ENCODE data around the gene EFS. TPM values are rescaled to one million over a fixed set of nuclear protein-coding genes. Genes with fewer than 3 reads are reported as not detected.
"Not testable (repeated sequence)": the region's sequence is repeated elsewhere in the genome, so short reads cannot be mapped to it uniquely, and the experiment has no call there.

The EFS gene
- total RNA-seq, 2 experiments from 2014 or later: not detected

DNA sequence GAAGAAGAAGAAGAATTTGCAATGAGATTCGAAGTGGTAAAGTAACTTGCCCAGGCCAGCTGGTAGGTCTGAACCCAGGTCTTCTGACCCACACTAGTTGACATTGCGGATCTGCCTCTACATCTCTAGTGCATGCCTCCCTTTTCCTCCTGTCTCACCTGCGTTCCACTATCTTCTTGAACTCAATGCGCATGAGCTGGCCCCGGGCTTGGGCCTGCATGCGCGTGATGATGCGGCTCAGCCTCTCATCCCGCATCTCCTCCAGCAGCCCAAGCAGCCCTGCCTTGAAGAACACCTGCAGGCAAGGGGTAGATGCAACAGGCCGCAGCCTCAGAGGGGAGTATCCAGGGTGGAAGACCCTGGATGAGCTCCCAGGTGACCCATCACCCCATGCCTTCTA lies 31.2 kb upstream of the EFS start:
- no peaks in the 10 kb centered on the region for H3K4me1 ChIP-seq (ENCODE audit: insufficient read depth, low read length, poor library complexity, severe bottlenecking)
- no peak overlapping the region for H2AFZ ChIP-seq (ENCODE audit: low read length)
- ChIA-PET POLR2A (no interaction called here), CTCF (ENCODE audit: unreplicated experiment) (no interaction called here)
- H3K9me2 ChIP-seq (ENCODE audit: insufficient read depth, low read length): no peaks in the 10 kb centered on the region
- no TSS peak for BruUV-seq (replicated peaks)
- no peak overlapping the region for H3K4me3 ChIP-seq (ENCODE audit: low read depth, low read length, poor library complexity, severe bottlenecking)
- no peaks in the 10 kb centered on the region for H3K79me2 ChIP-seq (ENCODE audit: insufficient read depth, low read depth, low read length)
- H4K20me1 ChIP-seq (ENCODE audit: insufficient read depth, low read length): no peaks in the 10 kb centered on the region
- no peak for DNase-seq (ENCODE audit: low spot score)
- no peak overlapping the region for H3K27ac ChIP-seq (ENCODE audit: low read depth, low read length, poor library complexity, severe bottlenecking)
- TF ChIP-seq, protein P1, sequence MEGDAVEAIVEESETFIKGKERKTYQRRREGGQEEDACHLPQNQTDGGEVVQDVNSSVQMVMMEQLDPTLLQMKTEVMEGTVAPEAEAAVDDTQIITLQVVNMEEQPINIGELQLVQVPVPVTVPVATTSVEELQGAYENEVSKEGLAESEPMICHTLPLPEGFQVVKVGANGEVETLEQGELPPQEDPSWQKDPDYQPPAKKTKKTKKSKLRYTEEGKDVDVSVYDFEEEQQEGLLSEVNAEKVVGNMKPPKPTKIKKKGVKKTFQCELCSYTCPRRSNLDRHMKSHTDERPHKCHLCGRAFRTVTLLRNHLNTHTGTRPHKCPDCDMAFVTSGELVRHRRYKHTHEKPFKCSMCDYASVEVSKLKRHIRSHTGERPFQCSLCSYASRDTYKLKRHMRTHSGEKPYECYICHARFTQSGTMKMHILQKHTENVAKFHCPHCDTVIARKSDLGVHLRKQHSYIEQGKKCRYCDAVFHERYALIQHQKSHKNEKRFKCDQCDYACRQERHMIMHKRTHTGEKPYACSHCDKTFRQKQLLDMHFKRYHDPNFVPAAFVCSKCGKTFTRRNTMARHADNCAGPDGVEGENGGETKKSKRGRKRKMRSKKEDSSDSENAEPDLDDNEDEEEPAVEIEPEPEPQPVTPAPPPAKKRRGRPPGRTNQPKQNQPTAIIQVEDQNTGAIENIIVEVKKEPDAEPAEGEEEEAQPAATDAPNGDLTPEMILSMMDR (conservative IDR thresholded peaks at IDR 0.05; ENCODE audit: low read length): no peak
- TF ChIP-seq EZH2phosphoT487 (IDR thresholded peaks at IDR 0.05; ENCODE audit: borderline replicate concordance, low read depth, low read length): no peak
- H3K9me3 ChIP-seq (ENCODE audit: low read length): no peaks in the 10 kb centered on the region
- intact Hi-C loops (cut with micrococcal nuclease; ENCODE audit: unreplicated experiment): no loop called here
- H3K4me2 ChIP-seq (ENCODE audit: low read length): no peak overlapping the region
- H3K36me3 ChIP-seq (ENCODE audit: insufficient read depth, low read length): no peaks in the 10 kb centered on the region

DNA sequence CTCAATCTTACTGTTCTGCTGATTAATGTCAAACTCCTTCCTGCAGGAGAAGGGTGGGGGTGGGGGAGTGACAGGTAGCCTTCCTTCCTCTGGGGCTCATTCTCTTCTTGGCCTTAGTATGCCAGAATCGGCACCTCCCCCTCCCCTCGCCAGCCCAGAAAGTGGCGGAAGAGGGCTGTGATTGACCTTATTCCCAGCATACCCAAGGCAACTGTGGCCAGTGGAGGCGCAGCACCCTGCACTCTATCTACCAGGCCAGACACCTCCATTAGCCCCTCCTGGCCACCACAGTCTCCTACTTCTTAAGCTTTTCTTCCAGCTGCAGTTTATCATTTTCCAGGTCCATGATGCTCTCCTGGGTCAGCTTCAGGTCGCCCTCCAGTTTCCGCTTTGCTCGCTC lies 27.6 kb upstream of the EFS start:
- H4K20me1 ChIP-seq (ENCODE audit: insufficient read depth, low read length): no peaks in the 10 kb centered on the region
- H2AFZ ChIP-seq (ENCODE audit: low read length): no peak overlapping the region
- ChIA-PET POLR2A (no interaction called here), CTCF (ENCODE audit: unreplicated experiment) (no interaction called here)
- H3K9me2 ChIP-seq (ENCODE audit: insufficient read depth, low read length): no peaks in the 10 kb centered on the region
- no peak for TF ChIP-seq EZH2phosphoT487 (IDR thresholded peaks at IDR 0.05; ENCODE audit: borderline replicate concordance, low read depth, low read length)
- TF ChIP-seq, protein P1 (conservative IDR thresholded peaks at IDR 0.05; ENCODE audit: low read length): no peak
- no TSS peak for BruUV-seq (replicated peaks)
- no peak overlapping the region for H3K27ac ChIP-seq (ENCODE audit: low read depth, low read length, poor library complexity, severe bottlenecking)
- no peak overlapping the region for H3K4me2 ChIP-seq (ENCODE audit: low read length)
- no peak for DNase-seq (ENCODE audit: low spot score)
- H3K4me3 ChIP-seq (ENCODE audit: low read depth, low read length, poor library complexity, severe bottlenecking): no peak overlapping the region
- no peaks in the 10 kb centered on the region for H3K79me2 ChIP-seq (ENCODE audit: insufficient read depth, low read depth, low read length)
- H3K36me3 ChIP-seq (ENCODE audit: insufficient read depth, low read length): no peaks in the 10 kb centered on the region
- H3K9me3 ChIP-seq (ENCODE audit: low read length): no peaks in the 10 kb centered on the region
- intact Hi-C loops (cut with micrococcal nuclease; ENCODE audit: unreplicated experiment): no loop called here
- H3K4me1 ChIP-seq (ENCODE audit: insufficient read depth, low read length, poor library complexity, severe bottlenecking): no peaks in the 10 kb centered on the region

DNA sequence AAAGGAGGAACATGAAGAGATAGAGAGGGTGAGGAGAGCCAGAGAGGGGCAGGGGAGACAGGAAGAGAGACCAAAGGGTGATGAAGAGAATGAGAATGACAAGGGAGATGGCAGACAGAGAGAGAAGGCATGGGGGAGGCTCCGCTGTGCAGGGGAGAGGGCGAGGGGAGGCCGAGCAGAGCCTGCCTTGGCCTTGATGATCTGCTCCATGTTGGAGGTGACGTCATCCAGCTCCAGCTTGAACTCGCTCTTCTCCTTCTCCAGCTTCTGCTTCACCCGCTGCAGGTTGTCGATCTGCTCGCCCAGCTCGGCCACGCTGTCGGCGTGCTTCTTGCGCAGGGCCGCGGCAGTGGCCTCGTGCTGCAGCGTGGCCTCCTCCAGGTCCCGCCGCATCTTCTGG lies 24.9 kb upstream of the EFS start:
- H4K20me1 ChIP-seq (ENCODE audit: insufficient read depth, low read length); intact Hi-C loops (cut with micrococcal nuclease; ENCODE audit: unreplicated experiment); H2AFZ ChIP-seq (ENCODE audit: low read length); H3K4me3 ChIP-seq (ENCODE audit: low read depth, low read length, poor library complexity, severe bottlenecking); DNase-seq (ENCODE audit: low spot score); BruUV-seq (replicated peaks); H3K27ac ChIP-seq (ENCODE audit: low read depth, low read length, poor library complexity, severe bottlenecking); POLR2A ChIA-PET; H3K9me3 ChIP-seq (ENCODE audit: low read length); H3K4me1 ChIP-seq (ENCODE audit: insufficient read depth, low read length, poor library complexity, severe bottlenecking); H3K79me2 ChIP-seq (ENCODE audit: insufficient read depth, low read depth, low read length); H3K4me2 ChIP-seq (ENCODE audit: low read length); H3K36me3 ChIP-seq (ENCODE audit: insufficient read depth, low read length); H3K9me2 ChIP-seq (ENCODE audit: insufficient read depth, low read length): not testable (repeated sequence)
- CTCF ChIA-PET (ENCODE audit: unreplicated experiment): interaction anchor here (0.5 kb wide), 1 partner anchor 20 kb away, joined by 3 read pairs; no protein-coding TSS in a partner anchor

Data from OCI-LY7 (cell line).